Adipocyte (in vitro differentiated cells): ENCODE results near the gene ROR1.
A peak's percentile ranks its signal among the peaks of the same experiment; 100 is the strongest.

Experiments used
- DNase-seq: peaks from one replicate; pipeline ENCODE4 v3.0.0-alpha.2; 2015; ENCODE audit warnings: low read depth
- H3K27me3 ChIP-seq: replicated peaks from 2 replicates; pipeline ENCODE4 v1.7.0; 2013; ENCODE audit warnings: mild to moderate bottlenecking, low read length, moderate library complexity; ENCODE audit not compliant: control insufficient read depth, insufficient read depth
- H3K36me3 ChIP-seq: 2 replicates; pipeline ENCODE4 v1.7.0; 2013; ENCODE audit warnings: low read length, mild to moderate bottlenecking, moderate library complexity; ENCODE audit not compliant: control insufficient read depth, insufficient read depth, severe bottlenecking
- H3K4me1 ChIP-seq: 2 replicates; pipeline ENCODE4 v1.7.0; 2013; ENCODE audit warnings: mild to moderate bottlenecking, low read length, moderate library complexity; ENCODE audit not compliant: control insufficient read depth, insufficient read depth
- H3K4me3 ChIP-seq: 2 replicates; pipeline ENCODE4 v1.7.0; 2013; ENCODE audit warnings: mild to moderate bottlenecking, low read length, moderate library complexity
- H3K9ac ChIP-seq: 2 replicates; pipeline ENCODE4 v1.7.0; 2013; ENCODE audit warnings: mild to moderate bottlenecking, low read length, moderate library complexity
- H3K9me3 ChIP-seq: 2 replicates; pipeline ENCODE4 v1.7.0; 2013; ENCODE audit warnings: mild to moderate bottlenecking, low read length, moderate library complexity; ENCODE audit not compliant: control insufficient read depth

ROR1 gene

GRCh38 chr1:63916485-63917360 is 142.9 kb downstream of the ROR1 start:
- H3K9me3 ChIP-seq: no peaks in the 10 kb centered on the region

GRCh38 chr1:63917571-63918417 is 144.0 kb downstream of the ROR1 start:
- no peak for DNase-seq
- Histone ChIP-seq H3K4me1 (peaks cover 20% of the 10 kb centered on the region), H3K9ac (no peak overlapping the region), H3K27me3 (no peaks in the 10 kb centered on the region), H3K4me3 (no peak overlapping the region), H3K9me3 (no peaks in the 10 kb centered on the region), H3K36me3 (no peaks in the 10 kb centered on the region)

More at GRCh38 chr1:63916485-63917360, 142.9 kb downstream of the ROR1 start:
- Histone ChIP-seq H3K4me1 (peaks cover 16% of the 10 kb centered on the region), H3K9ac (no peak overlapping the region), H3K36me3 (no peaks in the 10 kb centered on the region), H3K4me3 (no peak overlapping the region), H3K27me3 (no peaks in the 10 kb centered on the region)
- no peak for DNase-seq

GRCh38 chr1:63918418-63918945 is 144.7 kb downstream of the ROR1 start:
- no peak for DNase-seq
- Histone ChIP-seq H3K9ac (no peak overlapping the region), H3K4me3 (no peak overlapping the region), H3K27me3 (no peaks in the 10 kb centered on the region), H3K4me1 (peaks cover 20% of the 10 kb centered on the region), H3K9me3 (no peaks in the 10 kb centered on the region), H3K36me3 (no peaks in the 10 kb centered on the region)

DNA sequence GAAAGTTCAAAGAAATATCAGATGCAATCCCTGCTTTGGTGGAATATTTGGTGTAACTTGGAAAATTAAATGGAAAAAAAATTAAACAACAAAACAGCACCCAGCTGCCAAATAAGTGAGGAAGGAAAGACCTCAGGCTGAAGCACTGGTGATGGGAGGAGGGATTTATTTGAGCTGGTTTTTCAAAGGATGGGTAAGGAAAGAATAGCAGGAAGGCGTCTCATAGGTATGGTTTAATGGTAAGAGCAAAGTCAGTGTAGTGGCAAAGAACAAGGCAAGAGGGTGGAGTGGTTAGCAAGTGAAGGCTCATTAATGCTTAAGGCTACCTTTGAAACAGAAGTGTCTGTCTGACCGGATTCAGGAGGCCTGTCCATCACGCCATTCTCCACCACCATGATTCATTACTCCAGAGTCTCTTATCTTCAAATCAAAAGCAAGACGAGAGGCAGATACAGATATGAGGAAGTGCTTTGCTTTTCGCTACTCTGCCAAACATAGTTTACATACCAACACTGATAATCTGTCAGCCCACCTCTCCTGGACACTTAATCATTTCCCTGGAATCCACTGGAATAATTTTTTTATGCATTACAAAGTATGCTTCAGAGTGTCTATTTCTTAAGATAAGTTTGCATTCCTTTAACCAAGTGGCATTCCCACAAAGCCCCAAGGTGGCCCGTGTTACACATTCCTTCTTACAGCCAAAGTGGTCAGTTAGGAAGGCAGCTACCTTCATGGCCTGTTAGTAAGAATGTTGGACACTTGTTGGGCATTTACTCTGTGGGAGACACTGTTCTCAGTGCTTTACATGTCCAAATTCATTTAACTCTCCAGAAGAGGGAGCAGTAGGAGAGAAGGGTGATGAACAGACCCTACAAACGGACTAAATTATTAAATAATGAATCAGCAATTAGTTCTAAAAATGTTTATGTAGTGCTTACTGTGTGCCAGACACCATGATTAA is 146.6 kb downstream of the ROR1 start:
- H3K36me3 ChIP-seq: no peaks in the 10 kb centered on the region
- peak overlapping the region; percentile 1 for H3K9ac ChIP-seq
- no peaks in the 10 kb centered on the region for H3K9me3 ChIP-seq
- H3K4me3 ChIP-seq: no peak overlapping the region
- no peaks in the 10 kb centered on the region for H3K27me3 ChIP-seq
- peaks cover 20% of the 10 kb centered on the region for H3K4me1 ChIP-seq
- peak; percentile 61 for DNase-seq

DNA sequence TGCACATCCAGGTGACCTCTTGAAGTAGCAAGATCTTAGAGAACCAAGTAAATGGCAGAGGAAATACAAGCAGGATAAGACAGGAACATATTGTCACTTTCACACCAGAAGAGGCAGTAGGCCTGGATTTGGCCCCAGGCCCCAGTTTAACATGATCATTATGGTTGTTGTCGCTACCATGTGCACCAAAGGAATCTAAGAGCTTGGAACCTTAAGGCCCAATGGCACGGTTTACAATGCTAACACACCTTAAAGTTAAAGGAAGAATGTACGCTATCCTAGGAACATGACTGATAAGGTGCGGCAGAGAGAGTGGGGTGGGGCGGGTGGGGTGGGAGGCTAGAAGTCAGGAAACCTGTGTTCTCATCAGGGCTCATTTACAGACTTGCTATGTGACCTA is 147.5 kb downstream of the ROR1 start:
- no peak for DNase-seq
- no peak overlapping the region for H3K9ac ChIP-seq
- H3K9me3 ChIP-seq: no peaks in the 10 kb centered on the region
- H3K4me3 ChIP-seq: no peak overlapping the region
- H3K4me1 ChIP-seq: peaks cover 20% of the 10 kb centered on the region
- H3K27me3 ChIP-seq: no peaks in the 10 kb centered on the region
- no peaks in the 10 kb centered on the region for H3K36me3 ChIP-seq

DNA sequence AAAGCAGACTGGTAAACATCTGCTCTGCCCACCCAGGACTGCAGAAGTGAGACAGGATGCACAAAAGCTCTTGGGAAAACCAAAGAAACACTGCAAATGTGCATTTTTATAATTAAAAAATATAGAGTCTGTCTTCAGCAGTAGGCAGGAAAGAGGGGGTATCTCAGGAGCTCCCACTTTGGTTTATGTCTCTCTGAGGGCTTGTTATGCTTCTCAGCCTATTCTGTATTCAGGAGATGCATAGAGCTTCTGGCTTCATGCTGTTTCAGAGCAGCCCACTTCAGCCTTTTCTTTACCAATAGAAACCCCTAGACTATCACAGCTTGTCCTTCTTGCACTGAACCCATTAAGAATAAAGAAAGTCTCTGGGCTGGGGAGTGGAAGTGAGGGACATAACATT is 148.0 kb downstream of the ROR1 start:
- Histone ChIP-seq H3K27me3 (no peaks in the 10 kb centered on the region), H3K36me3 (no peaks in the 10 kb centered on the region), H3K9me3 (no peaks in the 10 kb centered on the region), H3K4me3 (no peak overlapping the region), H3K4me1 (peaks cover 20% of the 10 kb centered on the region), H3K9ac (peak overlapping the region; percentile 41)
- no peak for DNase-seq

GRCh38 chr1:63922848-63923247 is 149.0 kb downstream of the ROR1 start:
- Histone ChIP-seq H3K36me3 (no peaks in the 10 kb centered on the region), H3K27me3 (no peaks in the 10 kb centered on the region), H3K4me3 (no peak overlapping the region), H3K9me3 (no peaks in the 10 kb centered on the region), H3K9ac (no peak overlapping the region), H3K4me1 (peaks cover 20% of the 10 kb centered on the region)
- no peak for DNase-seq

- H3K27me3 ChIP-seq: no peaks in the 10 kb centered on the region
- no peaks in the 10 kb centered on the region for H3K36me3 ChIP-seq
- H3K9me3 ChIP-seq: no peaks in the 10 kb centered on the region
- H3K9ac ChIP-seq: no peak overlapping the region
- DNase-seq: no peak
- H3K4me1 ChIP-seq: peaks cover 24% of the 10 kb centered on the region
- H3K4me3 ChIP-seq: no peak overlapping the region
Measured at GRCh38 chr1:63923302-63923701, 149.5 kb downstream of the ROR1 start.

DNA sequence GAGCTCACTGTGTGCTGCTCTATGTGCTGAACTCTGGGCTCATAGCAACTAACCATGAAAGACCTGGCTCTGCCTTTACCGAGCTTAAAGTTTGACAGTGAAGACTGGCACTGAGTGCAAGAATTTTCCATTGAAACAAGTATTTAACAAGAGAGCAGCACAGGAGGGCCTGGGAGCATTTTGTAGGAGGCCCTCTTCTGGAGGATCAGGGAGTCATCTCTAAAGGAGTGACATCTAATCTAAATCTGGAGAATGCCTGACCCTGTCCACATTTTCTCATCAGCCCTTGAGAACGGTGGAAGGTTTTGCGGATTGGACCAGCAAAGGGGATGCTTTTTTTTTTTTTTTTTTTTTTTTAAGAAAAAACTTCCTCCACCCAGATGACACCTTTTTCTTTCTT is 150.8 kb downstream of the ROR1 start:
- H3K4me3 ChIP-seq: no peak overlapping the region
- H3K27me3 ChIP-seq: no peaks in the 10 kb centered on the region
- DNase-seq: no peak
- H3K4me1 ChIP-seq: peaks cover 33% of the 10 kb centered on the region
- H3K9ac ChIP-seq: no peak overlapping the region
- H3K9me3 ChIP-seq: no peaks in the 10 kb centered on the region
- no peaks in the 10 kb centered on the region for H3K36me3 ChIP-seq

DNA sequence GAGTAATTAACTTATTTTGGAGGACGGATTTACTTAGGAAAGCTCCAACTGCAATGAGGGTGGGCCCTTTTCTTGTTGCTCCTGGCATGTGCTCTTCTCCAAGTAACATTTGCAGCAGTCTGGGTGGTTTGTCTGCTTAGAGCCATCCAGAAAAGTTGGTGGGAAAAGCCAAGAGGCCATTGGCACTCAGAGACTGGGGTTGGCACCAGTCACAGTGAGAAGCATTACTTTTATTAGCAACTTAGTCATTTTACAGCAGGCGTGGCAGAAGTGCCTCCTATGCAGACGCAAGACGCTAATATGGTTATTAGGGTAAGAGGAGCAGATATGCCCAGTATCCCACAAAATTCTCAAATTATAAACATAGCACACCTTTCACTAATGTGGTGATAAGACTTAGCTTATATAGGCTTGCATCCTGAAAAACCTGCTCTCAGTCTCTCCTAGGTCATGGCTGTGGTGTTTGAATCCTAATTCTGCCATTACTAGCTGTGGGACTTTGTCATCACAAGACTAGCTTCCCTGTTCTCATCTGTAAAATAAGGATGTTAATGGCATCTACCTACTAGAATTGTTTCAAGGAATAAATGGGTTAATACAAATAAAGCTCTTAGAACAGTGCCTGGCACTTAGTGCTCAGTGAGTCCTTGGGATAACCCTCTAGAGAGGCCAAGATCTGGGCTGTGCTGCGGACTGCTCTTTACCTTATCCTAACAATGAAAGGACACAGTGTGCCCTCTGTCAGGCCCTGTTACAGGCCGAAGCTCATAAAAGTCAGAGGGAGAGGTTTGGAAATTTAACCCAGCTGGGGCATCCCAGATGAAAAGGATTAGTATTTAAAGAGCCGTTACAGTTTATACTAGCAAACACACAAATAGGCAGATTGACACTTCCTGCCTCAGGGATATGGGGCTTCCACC is 154.6 kb downstream of the ROR1 start:
- no peak for DNase-seq
- Histone ChIP-seq H3K27me3 (no peaks in the 10 kb centered on the region), H3K36me3 (no peaks in the 10 kb centered on the region), H3K9me3 (no peaks in the 10 kb centered on the region), H3K4me1 (peaks cover 23% of the 10 kb centered on the region), H3K4me3 (no peak overlapping the region), H3K9ac (peak overlapping the region; percentile 7)
